Endometrial microvascular endothelial cells (primary cell): ENCODE data around the gene ARHGAP42. TPM values are rescaled to one million over a fixed set of nuclear protein-coding genes. Genes with fewer than 3 reads are reported as not detected.

Experiments
- in situ Hi-C: cut with HindIII; loops from 2 replicates; pipeline ENCODE4 v1.10.0; 2017; ENCODE audit warnings: low sequenced_read_pairs, low pct_unique_long_range_greater_than_20kb; ENCODE audit errors: inconsistent ontology term
- total RNA-seq: library from RNA; depleted of rRNA; stranded (reverse); fragments of >200 nt; gene quantifications from one replicate; pipeline ENCODE4 v1.2.3, GENCODE V29; 2015; ENCODE audit errors: inconsistent ontology term

The ARHGAP42 gene
- total RNA-seq, 1 donor from 2014 or later = 6.2 TPM

DNA sequence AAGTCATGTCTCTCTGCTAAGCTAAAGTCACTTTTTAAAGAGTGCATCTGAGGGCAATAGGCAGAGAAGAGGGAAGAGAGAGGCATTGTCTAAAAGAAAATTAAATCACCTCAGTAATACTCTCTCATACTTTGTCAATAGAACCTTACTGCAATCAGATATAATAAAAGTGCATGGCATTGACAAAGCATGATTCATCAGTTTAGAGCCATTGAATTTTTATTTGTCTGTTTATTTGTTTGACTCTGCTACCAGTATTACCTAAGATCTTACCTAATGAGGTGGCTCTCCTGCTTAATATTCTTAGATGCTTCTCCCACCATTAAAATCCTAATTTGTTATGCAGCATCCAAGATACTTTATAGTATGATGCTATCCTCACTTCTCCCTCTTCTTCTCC lies 233.5 kb downstream of the ARHGAP42 start:
- in situ Hi-C loops = no loop called here

GRCh38 chr11:100922121-100922520 lies 235.0 kb downstream of the ARHGAP42 start:
- in situ Hi-C loops = no loop called here

- in situ Hi-C loops = no loop called here
These were observed 236.5 kb downstream of the ARHGAP42 start for GRCh38 chr11:100923555-100923954.

DNA sequence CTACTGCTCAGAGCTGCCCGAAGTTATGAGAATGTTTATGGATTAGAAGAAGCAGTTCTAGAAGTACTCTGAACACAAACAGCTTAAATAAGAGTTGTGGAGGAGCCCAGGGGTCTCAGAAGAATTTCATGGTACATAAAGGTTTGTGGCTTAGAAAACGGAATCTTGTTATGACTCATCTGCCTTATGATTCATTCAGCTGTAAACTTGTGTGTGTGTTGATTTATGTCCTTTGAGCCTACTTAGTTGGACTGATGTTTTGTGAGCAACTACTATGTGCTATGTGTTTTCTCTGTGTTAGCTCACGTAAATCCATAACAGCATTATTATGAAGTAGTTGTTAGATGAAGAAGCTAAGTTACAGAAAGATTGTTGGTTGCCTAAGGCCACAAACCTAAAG lies 238.8 kb downstream of the ARHGAP42 start:
- in situ Hi-C loops = no loop called here

DNA sequence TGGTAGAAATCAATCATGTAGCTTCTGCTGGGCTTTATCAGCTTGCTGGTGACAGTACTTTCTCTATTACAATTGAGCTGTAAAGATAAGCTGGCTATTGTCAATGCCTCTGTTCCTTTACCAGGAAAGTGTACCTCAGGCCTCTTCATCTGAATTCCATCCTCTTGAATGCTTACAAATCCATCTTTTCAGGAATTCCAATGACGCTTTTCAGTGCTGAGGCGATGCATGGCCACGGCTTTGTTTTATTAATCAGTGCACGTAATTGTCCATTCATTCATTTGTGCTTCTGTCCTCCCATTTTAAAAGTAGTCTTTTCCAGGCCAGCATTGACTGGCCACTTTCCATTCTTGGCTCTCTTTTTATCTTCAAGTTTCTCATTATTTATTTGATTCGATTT lies 240.5 kb downstream of the ARHGAP42 start:
- in situ Hi-C loops = no loop called here

- in situ Hi-C loops = no loop called here
These were observed 241.3 kb downstream of the ARHGAP42 start for GRCh38 chr11:100928426-100928825.

- in situ Hi-C loops = no loop called here
These were observed 242.3 kb downstream of the ARHGAP42 start for GRCh38 chr11:100929377-100929776.

DNA sequence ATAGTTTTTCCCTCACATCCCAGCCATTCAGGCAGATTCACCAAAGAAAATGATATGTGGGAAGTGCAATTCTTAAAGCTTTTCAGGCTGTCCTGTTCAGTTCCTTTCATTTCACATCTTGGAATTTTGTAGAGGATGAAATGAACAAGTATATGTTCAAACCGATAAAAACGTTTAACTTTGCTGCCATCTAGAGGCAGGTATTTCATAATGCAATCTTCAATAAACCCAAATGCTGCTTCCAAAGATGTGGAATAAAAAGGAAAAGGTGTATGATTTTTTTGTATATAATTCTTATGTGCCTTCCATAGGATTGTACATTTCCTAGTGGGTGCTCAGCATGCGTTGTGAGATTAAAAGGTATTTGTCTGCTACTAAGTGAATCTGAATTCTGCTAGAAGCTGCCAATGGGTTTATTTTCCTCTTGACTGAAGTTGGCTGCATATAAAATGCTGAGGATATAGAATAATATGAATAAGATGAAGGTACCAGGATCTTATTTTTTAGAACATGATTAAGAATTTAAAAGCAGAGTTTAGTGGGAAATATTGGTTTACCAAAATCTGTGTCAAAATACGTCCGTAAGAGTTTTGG lies 243.2 kb downstream of the ARHGAP42 start:
- in situ Hi-C loops = no loop called here

- in situ Hi-C loops = no loop called here
These were observed 245.5 kb downstream of the ARHGAP42 start for GRCh38 chr11:100932474-100933100.

DNA sequence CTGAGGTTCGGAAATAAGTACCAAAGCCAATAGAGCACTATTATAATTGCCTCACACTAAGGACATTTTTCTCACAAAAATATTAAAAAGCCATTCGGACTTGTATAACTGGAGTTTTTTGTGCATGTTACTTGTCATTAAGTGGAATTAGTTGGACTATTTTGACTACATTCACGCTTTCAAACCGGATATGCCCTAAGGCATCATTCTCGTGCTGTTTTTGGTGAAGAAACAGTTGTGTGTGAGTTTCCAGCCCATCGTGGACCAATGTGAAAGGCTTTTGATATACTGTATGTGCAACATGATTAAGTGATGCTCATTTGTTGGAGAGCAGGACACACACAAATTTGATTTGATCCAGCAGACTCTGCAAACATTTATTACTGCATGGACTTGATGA lies 249.7 kb downstream of the ARHGAP42 start:
- in situ Hi-C loops = no loop called here

DNA sequence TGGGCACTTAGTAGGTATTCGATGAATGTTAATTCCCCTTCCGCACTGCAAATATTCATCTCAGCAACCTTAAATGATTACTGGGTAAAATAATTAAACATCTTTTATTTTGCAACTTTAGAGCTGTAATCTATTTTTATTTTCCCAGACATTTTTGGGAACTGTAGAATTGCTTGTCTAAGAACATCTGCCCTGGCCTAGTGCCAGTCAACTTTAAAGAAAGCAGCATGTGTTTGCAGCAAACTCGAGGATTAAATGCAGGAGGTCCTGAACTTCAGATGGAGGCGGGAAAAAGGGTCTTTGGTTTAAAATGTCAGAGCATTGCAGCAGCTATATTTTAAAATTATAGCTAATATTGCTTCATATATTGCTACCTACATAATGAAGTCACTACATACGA lies 252.5 kb downstream of the ARHGAP42 start:
- in situ Hi-C loops = no loop called here

- in situ Hi-C loops = no loop called here
These were observed 253.0 kb downstream of the ARHGAP42 start for GRCh38 chr11:100940111-100940510.

GRCh38 chr11:100941033-100941432 lies 253.9 kb downstream of the ARHGAP42 start:
- in situ Hi-C loops = no loop called here

DNA sequence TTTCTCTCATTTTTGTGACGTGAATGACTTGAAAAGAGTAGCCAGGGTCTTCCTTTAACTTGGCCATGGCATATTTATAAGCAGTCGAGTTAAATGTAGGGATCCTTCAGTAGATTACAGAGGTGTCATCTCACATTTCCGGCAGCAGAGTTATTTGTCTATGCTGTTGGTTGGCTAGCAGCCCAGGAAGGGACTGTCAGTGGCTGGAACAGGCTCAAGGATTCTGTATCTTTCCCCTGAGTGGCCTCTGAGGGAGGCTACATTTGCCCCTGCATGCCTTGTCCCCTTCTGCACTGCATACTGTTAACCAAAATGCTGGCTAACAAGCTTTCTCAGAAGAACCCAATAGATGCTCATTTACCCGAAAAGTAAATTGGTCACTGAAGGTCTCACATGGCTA lies 254.9 kb downstream of the ARHGAP42 start:
- in situ Hi-C loops = no loop called here

- in situ Hi-C loops = no loop called here
These were observed 261.8 kb downstream of the ARHGAP42 start for GRCh38 chr11:100948936-100949335.

DNA sequence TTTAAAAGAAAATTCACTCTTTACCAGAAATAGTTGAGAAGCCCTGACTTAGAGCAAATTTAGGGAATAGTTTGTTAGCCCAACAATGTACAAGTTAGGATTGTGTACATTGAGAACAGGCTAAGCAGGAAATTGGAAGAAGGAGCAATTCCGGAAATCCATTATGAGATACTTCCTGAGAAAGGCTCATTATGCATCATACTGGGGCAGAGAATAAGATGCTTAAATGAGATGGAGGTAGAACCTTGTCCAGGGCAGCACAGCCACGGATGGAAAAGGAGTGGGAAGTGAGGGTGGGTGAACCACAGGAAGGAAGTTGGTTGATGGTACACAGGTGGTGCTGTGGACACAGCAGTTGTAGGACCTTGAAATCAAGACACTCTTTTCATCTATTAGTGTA lies 262.4 kb downstream of the ARHGAP42 start:
- in situ Hi-C loops = no loop called here

DNA sequence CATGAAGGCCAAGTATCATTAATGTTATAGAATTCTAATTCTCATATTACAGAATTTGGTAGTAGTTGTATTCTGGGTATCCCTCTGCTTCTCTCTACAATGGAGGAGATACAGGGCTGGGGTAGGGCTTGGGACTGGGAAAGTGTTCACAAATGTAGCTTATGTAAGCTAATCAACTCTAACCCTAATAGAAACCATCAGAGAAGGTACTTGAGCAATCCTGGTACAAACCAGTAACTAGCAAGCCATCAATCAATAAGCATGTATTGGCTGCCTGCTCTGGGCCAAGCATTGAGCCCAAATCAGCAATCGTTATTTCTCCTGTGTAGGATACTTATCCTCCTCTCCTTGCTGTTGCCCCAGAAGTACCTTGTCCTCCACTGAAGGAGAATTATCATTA lies 268.2 kb downstream of the ARHGAP42 start:
- in situ Hi-C loops = no loop called here

DNA sequence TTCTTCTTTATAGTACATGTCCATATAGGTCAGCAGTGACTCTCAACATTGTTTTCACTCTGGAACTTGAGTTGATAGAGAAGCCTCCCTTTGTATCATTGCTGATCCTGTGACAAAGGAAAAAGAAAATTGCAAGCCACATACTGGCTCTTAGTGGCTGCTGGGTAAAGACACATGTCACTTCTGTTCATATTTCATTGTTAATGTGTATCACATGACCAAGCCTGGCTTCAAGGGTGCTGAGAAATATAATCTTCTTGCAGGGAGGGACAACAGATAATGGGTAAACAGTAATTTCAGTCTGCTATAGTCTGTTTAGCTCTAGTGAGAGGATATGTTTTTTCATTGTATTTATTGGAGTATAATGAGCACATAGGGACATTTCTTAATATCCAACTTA lies 269.3 kb downstream of the ARHGAP42 start:
- in situ Hi-C loops = no loop called here

DNA sequence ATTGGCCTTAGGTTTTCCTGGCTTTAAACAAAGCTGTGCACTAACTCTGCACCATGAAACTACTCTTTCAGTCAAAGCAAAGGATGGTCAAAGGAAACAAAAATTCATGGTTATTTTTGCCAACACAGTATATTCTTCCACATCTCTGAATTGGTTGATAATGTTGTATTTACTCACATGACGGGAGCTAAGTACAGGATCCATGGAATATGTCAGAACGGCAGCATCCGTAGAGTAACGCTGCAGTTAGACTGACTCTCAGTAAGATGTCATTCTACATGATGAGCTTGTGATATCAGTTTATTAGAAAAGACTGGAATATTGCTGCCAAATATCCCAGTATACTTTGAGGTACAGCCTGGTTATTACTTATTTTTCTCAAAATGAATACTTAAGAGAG lies 270.4 kb downstream of the ARHGAP42 start:
- in situ Hi-C loops = no loop called here

DNA sequence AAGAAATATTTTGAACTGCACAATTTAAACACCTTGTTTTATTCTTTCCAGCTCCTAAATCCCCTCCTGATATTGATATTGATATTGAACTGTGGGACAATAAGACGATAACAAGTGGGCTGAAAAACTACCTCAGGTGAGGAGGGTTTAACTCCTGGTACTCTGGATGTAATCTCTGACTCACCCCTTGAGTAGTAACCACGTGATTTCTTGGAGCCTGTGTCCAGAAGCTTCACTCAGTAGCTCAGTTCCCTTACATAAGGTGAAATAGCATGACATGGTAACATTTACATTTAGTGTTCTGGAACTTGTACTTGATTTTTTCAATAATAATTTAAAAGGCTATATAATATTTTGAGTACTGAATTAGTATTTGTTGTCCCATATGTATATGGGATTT lies 274.5 kb downstream of the ARHGAP42 start:
- in situ Hi-C loops = no loop called here

DNA sequence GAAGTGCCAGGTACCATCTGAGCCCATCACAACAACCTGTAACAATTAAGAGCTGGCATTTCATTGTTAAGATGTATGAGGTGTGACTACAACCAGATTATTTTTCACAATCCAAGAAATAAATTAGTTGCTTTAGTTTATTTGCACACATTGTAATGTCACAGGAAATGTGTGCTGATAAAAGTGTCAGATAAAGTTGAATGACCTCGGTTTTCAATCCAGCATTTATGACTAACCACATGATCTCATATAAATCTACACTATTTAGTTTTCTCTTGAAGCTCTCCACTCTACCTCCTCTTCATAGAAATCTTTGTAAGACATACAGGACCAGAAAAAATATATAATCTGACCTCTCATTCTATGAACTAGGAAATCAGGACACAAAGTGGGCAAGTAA lies 276.3 kb downstream of the ARHGAP42 start:
- in situ Hi-C loops = no loop called here
